ENCODE data around the gene CHRFAM7A. TPM values are rescaled to one million over a fixed set of nuclear protein-coding genes. Genes with fewer than 3 reads are reported as not detected.

CHRFAM7A gene
- total RNA-seq (2022; extraction: Qiagen RNA extraction) = 4.9 to 8.2 TPM (median 6.4 TPM) in 5 replicates

DNA sequence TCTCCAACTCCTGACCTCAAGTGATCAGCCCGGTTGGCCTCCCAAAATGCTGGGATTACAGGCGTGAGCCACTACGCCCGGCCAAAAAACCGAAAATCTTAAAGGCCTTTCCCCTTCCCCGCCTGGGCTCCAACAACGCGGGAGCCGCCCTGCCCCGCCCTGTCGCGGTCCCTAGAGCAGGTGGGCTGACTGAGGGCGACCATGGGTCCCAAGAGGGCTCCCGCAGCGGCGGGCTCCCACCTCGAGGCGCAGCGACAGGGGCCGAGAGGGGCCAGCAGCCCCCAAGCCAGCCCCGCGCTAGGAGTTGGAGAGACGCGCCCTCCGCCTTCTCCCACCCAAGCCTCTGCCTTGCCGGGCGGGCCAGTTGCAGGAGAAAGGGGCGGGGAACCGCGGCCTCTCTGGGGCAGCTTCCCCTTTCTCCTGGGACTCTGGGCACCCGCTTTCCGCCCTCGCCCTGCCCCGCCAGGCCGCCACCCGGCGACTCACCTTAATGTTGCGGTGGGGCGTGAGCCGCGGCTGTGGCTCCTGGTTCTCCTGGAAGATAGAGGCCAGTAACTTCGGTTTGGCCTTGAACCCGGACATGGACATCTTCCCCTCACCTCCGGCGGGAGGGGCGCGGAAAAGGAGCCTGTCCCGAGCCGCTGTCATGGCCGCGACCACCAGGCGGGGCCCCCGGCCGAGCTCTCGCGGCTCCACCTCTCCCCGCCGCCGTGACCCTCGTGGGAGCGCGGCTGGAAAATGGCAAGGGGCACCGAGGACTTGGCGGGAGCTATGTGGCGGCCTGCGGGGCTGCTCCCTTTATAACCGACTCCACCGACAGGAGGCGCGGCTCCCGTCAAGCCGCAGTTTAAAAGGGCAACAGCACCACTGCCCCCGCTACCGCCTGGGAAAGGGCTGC is at the start of gene CHRFAM7A:
CHRFAM7A (minus strand) TSS at position 775 of the 898 bp plus-strand sequence. CDS start 10,189 bp downstream, outside the sequence.

DNA sequence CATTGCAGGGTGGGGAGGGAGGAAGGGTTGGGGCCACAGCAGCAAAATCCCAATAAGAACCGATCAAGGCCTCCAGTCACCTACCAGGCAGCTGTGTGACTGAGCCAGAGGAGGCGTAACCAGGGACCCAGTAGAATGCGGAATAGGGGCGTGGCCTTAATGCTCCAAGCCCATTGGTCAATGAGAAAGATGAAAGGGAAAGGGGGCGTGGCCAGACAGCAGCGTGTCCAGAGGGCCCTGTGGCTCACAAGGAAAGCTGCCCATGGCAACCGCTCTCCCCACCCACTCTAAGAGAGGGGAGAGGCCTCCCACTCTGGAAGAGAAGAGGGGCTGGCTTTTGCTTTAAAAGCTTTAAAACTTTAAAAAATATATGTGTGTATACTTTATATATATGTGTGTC is 20.8 kb upstream of the CHRFAM7A start, which contains the start of gene GOLGA8R:
GOLGA8R (minus strand) TSS at position 101 of the 400 bp plus-strand sequence; CDS start at position 3, 98 bp downstream.

Other genes with a start within 250 kb of the CHRFAM7A start
- gene GOLGA8R, start 20.7 kb upstream of the CHRFAM7A start, total RNA-seq (2022; extraction: Qiagen RNA extraction) = 0.07 to 0.20 TPM (median 0.14 TPM) in 5 replicates
- 0.09 to 0.17 TPM in 2 of 5 replicates, not detected in the others for gene GOLGA8Q, start 158.5 kb upstream of the CHRFAM7A start, total RNA-seq (2022; extraction: Qiagen RNA extraction)
- gene GOLGA8H, start 210.5 kb upstream of the CHRFAM7A start, total RNA-seq (2022; extraction: Qiagen RNA extraction) = 2.2 to 3.7 TPM (median 2.9 TPM) in 5 replicates